ENCODE results near the gene DDOST.
"Not testable (repeated sequence)": the region's sequence is repeated elsewhere in the genome, so short reads cannot be mapped to it uniquely, and the experiment has no call there.

The DDOST gene

DNA sequence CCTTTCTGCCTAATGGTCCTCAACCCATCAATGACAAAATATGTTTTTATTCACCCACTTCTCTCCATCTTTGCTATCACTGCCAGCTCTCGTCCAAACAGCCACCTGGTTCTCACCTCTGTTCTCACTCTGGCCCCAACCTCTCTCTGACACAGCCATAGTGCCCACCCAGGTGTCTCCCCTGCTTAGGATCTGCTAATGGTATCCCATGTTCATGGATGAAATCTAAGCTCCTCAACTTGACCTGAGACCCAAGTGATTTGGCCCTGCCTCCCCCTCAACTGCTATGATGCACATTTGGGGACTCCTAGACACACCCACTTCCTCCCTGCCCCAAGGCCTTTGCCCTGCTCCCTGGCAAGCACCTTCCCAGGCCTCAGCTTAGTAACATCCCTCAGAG is 30.7 kb upstream of the DDOST start:
- DNase-seq (ENCODE audit: low read depth, low spot score) = no peak

- no peak for DNase-seq (ENCODE audit: low read depth, low spot score)
Observed at GRCh38 chr1:20689645-20690056, 28.5 kb upstream of the DDOST start.

DNA sequence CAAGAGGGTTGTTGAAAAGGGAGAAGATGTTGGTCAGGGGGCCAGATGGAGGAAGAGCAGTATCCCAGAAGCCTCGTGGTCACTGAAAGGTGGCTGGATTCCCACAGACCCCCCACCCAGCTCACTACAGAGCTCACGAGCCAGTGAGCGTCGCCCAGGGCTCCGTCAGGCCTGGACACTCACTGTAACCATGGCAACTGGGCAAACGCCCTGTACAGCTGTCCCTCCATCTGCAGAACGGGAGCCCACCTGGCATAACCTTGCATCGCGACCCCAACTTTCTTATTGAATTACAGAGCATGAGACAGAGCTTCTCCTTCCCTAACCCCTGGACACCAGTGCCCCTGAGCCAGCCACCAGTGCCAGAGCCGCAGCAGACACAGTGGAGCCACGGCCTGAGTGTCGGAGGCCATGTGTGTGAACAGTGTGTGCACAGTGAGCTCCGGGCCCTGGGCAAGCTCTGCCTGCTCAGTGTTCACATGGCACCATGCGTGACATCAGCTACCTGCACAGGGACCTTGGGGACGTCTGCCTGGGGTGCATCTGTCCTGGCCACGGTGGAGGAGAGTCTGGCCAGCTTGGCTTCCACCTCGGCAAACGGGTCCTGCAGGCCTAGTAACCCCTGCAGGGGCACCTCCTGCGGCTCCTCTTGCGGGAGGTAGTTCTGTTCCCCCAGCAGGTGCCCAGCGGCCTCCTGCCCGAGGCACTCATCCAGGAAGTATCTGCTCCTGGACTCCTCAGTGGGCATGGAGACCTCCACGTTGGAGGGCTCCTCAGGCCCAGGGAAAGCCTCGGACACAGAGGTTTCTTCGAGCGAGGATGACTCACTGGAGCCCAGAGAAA is 25.9 kb upstream of the DDOST start:
- DNase-seq (ENCODE audit: low read depth, low spot score) = no peak

GRCh38 chr1:20685741-20686140 is 24.6 kb upstream of the DDOST start:
- DNase-seq (ENCODE audit: low read depth, low spot score) = no peak

GRCh38 chr1:20685099-20685662 is 24.0 kb upstream of the DDOST start:
- no peak for DNase-seq (ENCODE audit: low read depth, low spot score)

- no peak for DNase-seq (ENCODE audit: low read depth, low spot score)
Observed at GRCh38 chr1:20684651-20685050, 23.5 kb upstream of the DDOST start.

DNA sequence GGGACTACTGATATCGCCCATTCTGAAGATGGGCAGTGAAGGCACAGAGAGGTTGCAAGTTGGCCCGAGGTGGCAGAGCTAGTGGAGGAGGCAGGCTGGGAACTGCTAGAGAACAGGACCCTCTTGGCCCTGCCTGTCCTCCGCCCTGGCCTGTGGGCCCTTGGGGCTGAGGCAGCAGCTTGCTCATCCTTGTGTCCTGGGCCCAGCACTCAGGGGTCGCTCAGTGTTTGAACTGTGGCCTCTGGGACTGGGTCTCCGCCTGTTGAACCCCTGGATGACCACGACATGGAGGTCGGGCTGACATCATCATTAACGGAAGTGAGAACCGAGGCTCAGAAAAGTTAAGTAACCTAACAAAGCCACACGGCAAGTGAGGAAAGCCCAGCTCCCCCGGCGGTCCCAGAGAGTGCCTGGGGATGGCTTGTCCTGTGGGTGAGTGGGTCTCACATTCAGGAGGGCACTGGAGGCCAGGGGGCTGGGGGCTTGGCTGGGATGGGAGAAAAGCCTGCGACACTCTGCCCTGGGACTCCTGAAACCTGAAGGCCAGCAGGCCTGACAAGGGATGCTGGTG is 23.0 kb upstream of the DDOST start:
- no peak for DNase-seq (ENCODE audit: low read depth, low spot score)

DNA sequence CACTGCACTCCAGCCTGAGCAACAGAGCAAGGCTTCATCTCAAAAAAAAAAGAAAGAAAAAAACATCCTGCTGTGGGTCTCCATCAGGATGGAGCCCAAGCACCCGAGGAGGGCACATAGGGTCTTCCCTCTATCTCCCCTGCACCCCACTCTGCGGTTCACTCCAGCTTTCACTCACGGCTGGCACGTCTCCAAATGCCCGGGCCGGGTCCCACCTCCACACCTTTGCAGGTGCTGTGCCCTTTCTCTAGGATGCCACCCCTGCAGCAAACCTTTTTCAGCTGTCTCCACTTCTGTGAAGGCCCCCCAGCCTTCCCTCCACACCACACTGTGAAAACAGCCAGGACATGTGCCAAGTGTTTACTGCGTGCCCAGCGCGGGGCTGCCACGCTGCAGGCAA is 22.4 kb upstream of the DDOST start:
- no peak for DNase-seq (ENCODE audit: low read depth, low spot score)

DNA sequence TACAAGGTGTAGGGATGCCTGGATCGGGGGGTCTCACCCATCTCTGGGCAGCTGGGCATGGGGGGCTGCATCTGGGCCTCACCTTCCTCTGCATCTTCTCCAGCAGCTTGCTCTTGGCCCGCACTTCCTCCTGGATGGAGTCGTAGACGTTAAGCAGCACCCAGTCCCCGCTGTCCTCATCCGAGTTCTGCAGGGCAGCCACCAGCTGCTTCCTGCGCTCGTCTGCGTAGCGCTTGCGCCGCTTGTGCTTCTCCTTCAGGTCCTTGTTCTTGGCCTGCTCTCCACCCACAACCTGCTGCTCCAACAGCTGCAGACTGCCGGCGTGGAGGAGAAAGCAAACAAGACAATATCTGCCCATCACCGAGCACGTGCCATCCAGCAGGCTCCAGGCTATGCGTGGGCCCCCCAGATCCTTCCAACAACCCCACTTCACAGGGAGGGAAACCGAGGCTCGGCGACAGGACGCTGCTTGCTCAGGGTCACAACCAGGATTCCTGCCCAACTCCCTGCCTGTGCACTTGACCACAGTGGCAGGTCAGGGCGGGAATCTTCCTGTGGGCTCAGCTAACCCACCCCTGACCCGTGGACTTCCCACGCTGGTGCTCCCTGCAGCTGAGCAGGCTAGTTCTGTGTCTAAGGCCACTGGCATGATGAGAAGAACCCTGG is 21.5 kb upstream of the DDOST start:
- DNase-seq (ENCODE audit: low read depth, low spot score) = no peak

GRCh38 chr1:20681999-20682398 is 20.8 kb upstream of the DDOST start:
- DNase-seq (ENCODE audit: low read depth, low spot score) = no peak

GRCh38 chr1:20680269-20680668 is 19.1 kb upstream of the DDOST start:
- DNase-seq (ENCODE audit: low read depth, low spot score) = no peak

DNA sequence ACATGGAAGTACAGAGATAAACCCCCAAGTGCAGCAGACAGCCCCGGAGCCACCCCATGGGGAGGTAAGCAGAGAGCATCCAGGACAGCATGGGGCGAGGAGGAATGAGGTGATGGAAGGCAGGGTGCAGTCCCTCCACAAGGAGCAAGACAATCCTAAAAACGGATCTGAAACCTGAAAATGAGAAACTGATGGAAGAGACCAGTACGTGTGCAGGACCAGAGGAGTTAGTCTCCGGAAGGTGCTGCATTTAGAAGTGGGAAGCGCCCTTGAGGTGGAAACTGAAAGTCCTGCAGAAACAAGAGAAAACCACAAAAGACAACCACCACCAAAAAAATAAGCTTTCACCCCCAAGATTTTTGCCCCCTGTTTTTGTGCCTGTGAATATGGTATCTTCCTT is 17.4 kb upstream of the DDOST start:
- DNase-seq (ENCODE audit: low read depth, low spot score) = no peak

DNA sequence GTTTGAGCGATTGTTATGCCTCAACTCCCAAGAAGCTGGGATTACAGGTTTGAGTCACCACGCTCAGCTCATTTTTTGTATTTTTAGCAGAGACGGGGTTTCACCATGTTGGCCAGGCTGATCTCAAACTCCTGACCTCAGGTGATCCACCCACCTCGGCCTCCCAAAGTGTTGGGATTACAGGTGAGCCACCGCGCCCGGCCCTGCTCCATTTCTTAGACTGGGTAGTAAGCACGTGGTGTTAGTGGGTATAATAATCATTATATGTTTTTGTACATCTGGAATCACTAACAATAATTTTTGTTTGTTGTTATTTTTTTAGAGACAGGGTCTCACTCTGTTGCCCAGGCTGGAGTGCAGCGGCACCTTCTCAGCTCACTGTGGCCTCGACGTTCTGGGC is 12.5 kb upstream of the DDOST start:
- DNase-seq (ENCODE audit: low read depth, low spot score) = not testable (repeated sequence)

DNA sequence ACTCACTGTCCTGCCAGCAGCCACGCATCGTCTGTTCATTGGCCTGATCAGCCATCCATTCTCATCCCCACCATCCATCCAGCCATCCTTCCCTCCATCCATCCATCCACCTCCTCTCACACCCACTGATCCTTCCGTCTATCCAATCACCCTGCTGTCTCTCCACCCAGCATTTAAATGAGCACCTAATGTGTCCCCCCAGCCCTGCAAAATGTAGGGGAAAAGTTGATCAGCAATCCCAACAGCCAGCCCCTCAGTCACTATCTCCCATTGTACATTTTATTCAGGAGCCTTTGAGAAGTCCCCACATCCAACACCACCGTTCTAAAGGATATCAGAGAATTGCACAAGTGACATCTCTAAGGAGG is 11.1 kb upstream of the DDOST start:
- DNase-seq (ENCODE audit: low read depth, low spot score) = no peak

- DNase-seq (ENCODE audit: low read depth, low spot score) = no peak
Observed at GRCh38 chr1:20670936-20671335, 9.8 kb upstream of the DDOST start.

DNA sequence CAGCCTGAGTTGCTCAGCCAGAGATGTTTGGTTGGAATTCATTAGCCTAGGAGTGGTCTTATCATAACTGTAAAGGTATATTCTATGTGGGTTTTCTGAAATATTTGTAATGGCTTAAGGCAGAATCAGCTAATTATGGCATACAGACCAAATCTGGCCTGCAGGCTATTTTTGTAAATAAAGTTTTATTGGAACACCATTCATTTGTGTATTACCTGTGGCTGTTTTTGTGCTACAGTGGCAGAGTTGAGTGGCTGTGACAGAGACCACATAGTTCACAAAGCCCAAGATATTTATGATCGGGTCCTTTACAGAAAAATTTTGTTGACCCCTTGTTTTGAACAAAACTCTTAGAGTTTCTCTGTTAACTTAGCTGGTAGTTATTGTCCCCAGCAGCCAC is 7.4 kb upstream of the DDOST start:
- DNase-seq (ENCODE audit: low read depth, low spot score) = no peak

- DNase-seq (ENCODE audit: low read depth, low spot score) = no peak
Observed at GRCh38 chr1:20666804-20667203, 5.6 kb upstream of the DDOST start.

GRCh38 chr1:20666146-20666545 is 5.0 kb upstream of the DDOST start:
- DNase-seq (ENCODE audit: low read depth, low spot score) = no peak

DNA sequence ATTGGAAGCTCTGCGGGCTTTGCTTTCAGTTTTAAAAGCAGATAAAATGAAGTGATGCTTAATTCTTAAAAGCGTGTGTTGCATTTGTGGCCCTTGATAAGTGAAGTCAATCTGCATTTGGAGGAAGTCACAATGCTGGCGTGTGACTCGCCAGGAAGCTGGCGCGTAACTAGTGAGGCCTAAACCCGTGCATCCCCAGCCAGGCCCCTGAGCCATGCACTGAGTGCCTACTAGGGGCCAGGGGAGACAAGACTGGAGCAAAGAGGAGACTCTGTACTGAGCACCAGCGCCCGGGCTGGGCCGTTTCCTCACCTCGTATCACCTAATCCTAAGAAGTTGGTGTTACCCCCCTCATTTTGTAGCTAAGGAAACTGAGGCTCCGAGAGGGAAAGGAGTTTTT is 4.6 kb upstream of the DDOST start:
- DNase-seq (ENCODE audit: low read depth, low spot score) = no peak

- no peak for DNase-seq (ENCODE audit: low read depth, low spot score)
Observed at GRCh38 chr1:20663969-20664715, 3.0 kb upstream of the DDOST start.

DNA sequence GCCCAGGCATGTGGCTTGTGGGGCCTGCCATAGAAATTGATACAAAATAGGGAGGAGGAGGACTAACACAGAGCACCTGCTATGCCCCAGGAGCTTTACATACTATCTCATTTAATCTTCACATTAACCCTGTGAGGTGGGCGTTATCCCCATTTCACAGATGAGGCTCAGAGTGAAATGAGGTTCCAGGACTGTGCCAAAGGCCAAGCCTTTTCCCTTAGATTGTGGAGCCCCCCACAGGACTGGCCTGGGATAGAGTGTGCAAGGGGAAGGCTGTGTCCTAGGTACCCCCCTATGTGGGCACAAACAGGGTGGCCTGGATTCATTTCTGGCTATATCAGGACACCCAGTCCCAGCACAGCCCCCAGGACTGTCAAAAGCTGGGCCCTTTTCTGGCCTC is 2.2 kb upstream of the DDOST start:
- no peak for DNase-seq (ENCODE audit: low read depth, low spot score)

- DNase-seq (ENCODE audit: low read depth, low spot score) = no peak
Observed at GRCh38 chr1:20662110-20662475, 924 bp upstream of the DDOST start.

Data from ELF-1 (cell line).